Smooth muscle cell (in vitro differentiated cells): ENCODE measurements around the gene RIN1. TPM values are rescaled to one million over a fixed set of nuclear protein-coding genes. Genes with fewer than 3 reads are reported as not detected.

ENCODE experiments used
- DNase-seq: peaks from one replicate; lab custom pipeline; 2025; ENCODE audit not compliant: unreplicated experiment; lab: John Stamatoyannopoulos, UW
- H2AFZ ChIP-seq: fragments of 200-600 bp; sonication (generic); 2 replicates; pipeline ENCODE4 v1.6.0; 2016; ENCODE audit warnings: antibody characterized with exemption, low read depth, mild to moderate bottlenecking
- H3F3A ChIP-seq: fragments of 200-600 bp; sonication (generic); 2 replicates; pipeline ENCODE4 v1.6.0; 2017; ENCODE audit warnings: antibody characterized with exemption, low read depth
- H3K27ac ChIP-seq: fragments of 200-600 bp; sonication (generic); 2 replicates; pipeline ENCODE4 v1.5.1; 2016; ENCODE audit warnings: low read depth, mild to moderate bottlenecking
- H3K27me3 ChIP-seq: fragments of 200-600 bp; sonication (generic); 2 replicates; pipeline ENCODE4 v1.6.1; 2016; ENCODE audit warnings: low read depth, mild to moderate bottlenecking
- H3K36me3 ChIP-seq: fragments of 200-600 bp; sonication (generic); 2 replicates; pipeline ENCODE4 v1.5.1; 2016; ENCODE audit warnings: low read depth
- H3K4me1 ChIP-seq: fragments of 200-600 bp; sonication (generic); 2 replicates; pipeline ENCODE4 v1.5.1; 2016; ENCODE audit warnings: low read depth
- H3K4me2 ChIP-seq: fragments of 200-600 bp; sonication (generic); 2 replicates; pipeline ENCODE4 v1.6.0; 2016; ENCODE audit warnings: mild to moderate bottlenecking
- H3K4me3 ChIP-seq: fragments of 200-600 bp; sonication (generic); 2 replicates; pipeline ENCODE4 v1.5.1; 2016; ENCODE audit warnings: mild to moderate bottlenecking
- H3K79me2 ChIP-seq: fragments of 200-600 bp; sonication (generic); 2 replicates; pipeline ENCODE4 v1.6.0; 2016; ENCODE audit warnings: low read depth, mild to moderate bottlenecking
- H3K9ac ChIP-seq: fragments of 200-600 bp; sonication (generic); 2 replicates; pipeline ENCODE4 v1.6.0; 2016; ENCODE audit warnings: low read depth
- H3K9me3 ChIP-seq: fragments of 200-600 bp; sonication (generic); replicated peaks from 2 replicates; pipeline ENCODE4 v1.5.1; 2016; ENCODE audit warnings: low read depth
- H4K20me1 ChIP-seq: fragments of 200-600 bp; sonication (generic); 2 replicates; pipeline ENCODE4 v1.6.0; 2016; ENCODE audit warnings: low read depth
- CTCF ChIP-seq: fragments of 200-600 bp; sonication (generic); IDR thresholded peaks from 2 replicates; pipeline ENCODE4 v1.5.1; 2017; ENCODE audit warnings: borderline replicate concordance, mild to moderate bottlenecking, antibody characterized with exemption; ENCODE audit not compliant: insufficient read depth, poor library complexity, severe bottlenecking
- WGBS: methylation state at CpG from one replicate; pipeline ENCODE4 v1.1.7; 2016; ENCODE audit warnings: low lambda C conversion rate; 5-methylcytosine and 5-hydroxymethylcytosine counted together
- polyA plus RNA-seq: library from polyadenylated mRNA; unstranded; fragments of >200 nt; fragmentation: Nextera tagmentation; extraction: Ambion mirVana; gene quantifications from 2 replicates; pipeline ENCODE4 v1.2.1, GENCODE V29; 2016
- total RNA-seq: library from RNA; depleted of rRNA; stranded (reverse); fragments of >200 nt; gene quantifications from 2 replicates; pipeline ENCODE4 v1.2.3, GENCODE V29; 2014

RIN1 gene
- total and polyA plus RNA-seq, 2 experiments from 2014 or later: 15.3 to 18.0 TPM

- Histone ChIP-seq H3K4me2 (peak overlapping the region; percentile 88), H3K4me1 (peaks cover 36% of the 10 kb centered on the region), H3K9ac (no peak overlapping the region), H3K4me3 (no peak overlapping the region), H3K27ac (peak overlapping the region; percentile 97), H3K79me2 (peaks cover 28% of the 10 kb centered on the region), H3K36me3 (no peaks in the 10 kb centered on the region), H2AFZ (no peak overlapping the region), H3F3A (peaks cover 32% of the 10 kb centered on the region), H3K27me3 (no peaks in the 10 kb centered on the region), H3K9me3 (no peaks in the 10 kb centered on the region), H4K20me1 (peaks cover 4% of the 10 kb centered on the region)
- WGBS: 65% methylated on average over 3 of the region's 3 CpGs
- no peak for TF ChIP-seq CTCF
- no peak for DNase-seq
Measured at GRCh38 chr11:66318600-66318970, 17.6 kb downstream of the RIN1 start.

DNA sequence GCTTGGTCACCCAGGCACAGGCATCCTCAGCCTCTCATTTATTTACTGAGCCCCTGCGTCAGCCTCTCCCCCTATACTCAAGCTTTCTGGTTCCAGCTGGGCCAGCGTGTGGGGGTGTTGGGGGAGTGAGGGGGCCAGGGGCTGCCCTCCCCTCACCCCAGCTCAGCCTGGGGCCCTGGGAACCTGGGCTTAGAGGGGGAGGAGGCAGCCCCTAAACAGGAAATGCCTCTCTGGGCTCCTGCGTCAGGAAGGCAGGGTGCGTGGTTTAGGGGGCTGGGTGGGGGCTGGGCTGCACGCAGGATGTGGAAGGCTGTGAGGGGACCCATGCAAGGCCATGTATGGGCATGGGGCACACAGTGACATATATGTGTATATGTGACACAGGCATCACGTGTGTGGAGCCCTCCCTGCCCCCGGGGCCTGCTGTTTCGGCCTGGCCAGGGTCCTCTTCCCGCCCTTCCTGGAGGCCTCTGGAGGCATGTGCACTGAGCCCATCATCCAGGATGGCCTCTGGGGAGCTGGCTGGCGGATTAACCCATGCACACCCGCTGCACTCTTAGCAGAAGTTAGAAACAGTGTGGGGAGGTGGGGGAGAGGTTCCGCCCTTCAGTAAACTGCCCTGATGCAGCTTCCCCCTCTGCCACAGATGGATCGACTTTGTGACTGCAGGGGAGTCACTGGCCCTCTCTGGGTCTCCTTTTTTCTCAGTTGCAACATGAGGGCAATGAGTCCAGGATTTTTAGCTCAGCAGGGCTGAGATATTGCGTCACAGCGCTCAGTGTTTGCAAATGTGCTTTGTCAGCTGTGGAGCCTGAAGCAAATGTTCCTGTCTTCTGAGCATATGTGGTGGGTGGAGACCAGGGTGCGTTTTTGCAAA, 18.3 kb downstream of the RIN1 start:
- 18% methylated on average over 15 of the region's 16 CpGs for WGBS
- Histone ChIP-seq H3K79me2 (peaks cover 28% of the 10 kb centered on the region), H3K4me1 (peaks cover 42% of the 10 kb centered on the region), H3K9me3 (no peaks in the 10 kb centered on the region), H3K27me3 (no peaks in the 10 kb centered on the region), H3K4me3 (peak overlapping the region; percentile 47), H2AFZ (no peak overlapping the region), H3K27ac (peak overlapping the region; percentile 97), H3K36me3 (no peaks in the 10 kb centered on the region), H3K4me2 (peak overlapping the region; percentile 88), H4K20me1 (peaks cover 4% of the 10 kb centered on the region), H3F3A (peaks cover 32% of the 10 kb centered on the region), H3K9ac (peak overlapping the region; percentile 51)
- TF ChIP-seq CTCF: no peak
- DNase-seq: no peak

DNA sequence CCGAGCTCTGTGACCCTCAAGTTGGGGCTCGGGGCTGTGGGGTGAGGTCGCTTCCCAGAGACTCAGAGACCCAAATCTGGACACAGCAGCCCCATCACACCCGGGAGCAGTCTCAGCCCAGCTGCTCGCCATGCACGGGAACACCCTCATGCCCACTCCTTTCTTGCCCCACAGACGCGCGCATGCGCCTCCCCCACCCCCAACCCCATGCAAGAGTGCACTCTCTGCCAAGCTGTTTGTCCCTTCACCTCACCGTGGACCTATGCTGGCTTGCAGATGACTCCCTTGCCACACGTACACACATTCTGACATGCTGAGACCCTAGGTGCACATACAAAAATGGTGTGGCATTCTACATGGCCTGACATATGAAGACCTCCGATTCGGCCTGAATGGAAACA, 18.9 kb downstream of the RIN1 start:
- H3K79me2 ChIP-seq: peaks cover 28% of the 10 kb centered on the region
- peaks cover 32% of the 10 kb centered on the region for H3F3A ChIP-seq
- H3K4me3 ChIP-seq: peak overlapping the region; percentile 47
- H3K27me3 ChIP-seq: no peaks in the 10 kb centered on the region
- H3K27ac ChIP-seq: peak overlapping the region; percentile 97
- H3K36me3 ChIP-seq: no peaks in the 10 kb centered on the region
- 23% methylated on average over 9 of the region's 14 CpGs for WGBS
- peak overlapping the region; percentile 88 for H3K4me2 ChIP-seq
- peaks cover 4% of the 10 kb centered on the region for H4K20me1 ChIP-seq
- no peak overlapping the region for H2AFZ ChIP-seq
- H3K4me1 ChIP-seq: peaks cover 43% of the 10 kb centered on the region
- no peak for TF ChIP-seq CTCF
- H3K9ac ChIP-seq: peak overlapping the region; percentile 51
- H3K9me3 ChIP-seq: no peaks in the 10 kb centered on the region
- peak; percentile 72 for DNase-seq
